ENCODE results near the gene B4GALT5. TPM values are rescaled to one million over a fixed set of nuclear protein-coding genes. Genes with fewer than 3 reads are reported as not detected.

Gene B4GALT5
- total RNA-seq, 1 experiment from 2014 or later: 92.5 TPM

DNA sequence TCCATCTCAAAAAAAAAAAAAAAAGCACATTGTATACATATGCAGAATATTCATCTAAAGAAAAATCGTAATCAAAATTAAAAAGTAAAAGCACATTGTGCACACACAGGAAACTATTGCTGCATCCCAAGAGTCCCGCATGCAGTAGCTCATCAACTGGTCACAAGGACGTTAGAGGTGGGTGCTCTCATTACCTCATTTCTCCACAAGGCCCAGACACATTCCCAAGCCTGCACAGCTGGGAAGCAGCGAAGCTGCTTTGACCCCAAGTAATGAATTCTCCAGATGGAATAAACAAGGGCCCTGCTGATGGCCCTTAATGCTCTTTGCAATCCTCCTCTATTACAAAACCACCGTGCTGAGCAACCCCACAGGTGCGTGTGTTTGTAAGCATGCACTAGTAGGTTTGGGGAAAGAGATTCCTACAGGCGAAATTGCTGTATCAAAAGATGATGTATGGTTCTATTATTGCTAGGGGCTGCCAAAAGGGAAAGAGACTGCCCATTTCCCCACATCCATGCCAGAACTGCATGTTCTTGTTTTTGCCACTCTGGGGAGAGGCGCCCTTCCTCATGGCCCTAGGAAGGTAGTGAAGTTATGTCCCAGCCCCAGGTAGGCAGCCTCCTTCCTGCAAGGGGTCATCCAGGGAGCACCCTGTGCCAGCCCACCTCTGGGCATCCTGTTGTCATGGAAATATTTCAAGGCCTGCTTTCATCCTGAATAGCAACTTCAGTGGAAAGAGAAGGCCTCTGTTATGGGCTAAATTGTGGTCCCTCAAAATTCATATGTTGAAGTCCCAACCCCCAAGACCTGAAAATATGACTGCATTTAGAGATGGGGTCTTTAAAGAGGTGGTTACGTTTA lies 111.1 kb downstream of the B4GALT5 start (continued):
- TF ChIP-seq, protein P1, sequence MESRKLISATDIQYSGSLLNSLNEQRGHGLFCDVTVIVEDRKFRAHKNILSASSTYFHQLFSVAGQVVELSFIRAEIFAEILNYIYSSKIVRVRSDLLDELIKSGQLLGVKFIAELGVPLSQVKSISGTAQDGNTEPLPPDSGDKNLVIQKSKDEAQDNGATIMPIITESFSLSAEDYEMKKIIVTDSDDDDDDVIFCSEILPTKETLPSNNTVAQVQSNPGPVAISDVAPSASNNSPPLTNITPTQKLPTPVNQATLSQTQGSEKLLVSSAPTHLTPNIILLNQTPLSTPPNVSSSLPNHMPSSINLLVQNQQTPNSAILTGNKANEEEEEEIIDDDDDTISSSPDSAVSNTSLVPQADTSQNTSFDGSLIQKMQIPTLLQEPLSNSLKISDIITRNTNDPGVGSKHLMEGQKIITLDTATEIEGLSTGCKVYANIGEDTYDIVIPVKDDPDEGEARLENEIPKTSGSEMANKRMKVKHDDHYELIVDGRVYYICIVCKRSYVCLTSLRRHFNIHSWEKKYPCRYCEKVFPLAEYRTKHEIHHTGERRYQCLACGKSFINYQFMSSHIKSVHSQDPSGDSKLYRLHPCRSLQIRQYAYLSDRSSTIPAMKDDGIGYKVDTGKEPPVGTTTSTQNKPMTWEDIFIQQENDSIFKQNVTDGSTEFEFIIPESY (IDR thresholded peaks at IDR 0.05; ENCODE audit: extremely low read depth, insufficient replicate concordance, low read length): no peak
- TF ChIP-seq EZH2 (IDR thresholded peaks at IDR 0.05) (no peak), CBX3 (IDR thresholded peaks at IDR 0.05; ENCODE audit: low read depth) (no peak), POLR2A (IDR thresholded peaks at IDR 0.05; ENCODE audit: borderline replicate concordance, extremely low read depth, insufficient read depth, insufficient read length) (no peak), SRF (IDR thresholded peaks at IDR 0.05; ENCODE audit: low read depth) (no peak), POLR2AphosphoS5 (IDR thresholded peaks at IDR 0.05; ENCODE audit: low read depth, low read length) (no peak)

DNA sequence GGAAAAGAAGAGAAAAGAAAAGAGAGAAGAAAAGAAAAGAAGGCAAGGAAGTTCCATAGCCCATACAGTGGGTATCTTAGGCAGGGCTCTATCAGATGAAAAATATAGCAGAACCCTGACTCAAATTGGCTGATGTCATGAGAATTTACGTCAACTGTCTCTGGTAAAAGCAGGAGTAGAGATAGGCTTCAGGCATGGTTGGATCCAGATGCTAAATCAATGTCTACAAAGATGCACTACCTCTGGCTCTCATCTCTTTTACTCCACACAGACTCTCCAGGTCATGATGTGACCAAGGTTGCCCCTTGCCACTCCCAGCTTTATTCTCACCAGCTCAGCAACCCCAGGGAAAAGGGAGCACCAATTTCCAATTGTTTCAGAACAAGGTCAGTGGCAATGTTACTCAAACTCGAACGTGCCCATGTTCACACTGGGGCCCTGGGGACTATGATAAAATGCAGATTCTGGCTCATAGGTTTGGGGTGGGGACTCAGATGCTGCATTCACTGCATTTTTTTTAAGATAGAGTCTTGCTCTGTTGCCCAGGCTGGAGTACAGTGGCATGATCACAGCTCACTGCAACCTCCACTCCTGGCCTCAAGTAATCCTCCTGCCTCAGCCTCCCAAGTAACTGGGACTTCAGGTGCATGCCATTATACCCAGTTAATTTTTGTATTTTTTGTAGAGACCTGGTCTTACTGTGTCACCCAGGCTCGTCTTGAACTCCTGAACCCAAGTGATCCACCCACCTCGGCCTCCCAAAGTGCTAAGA lies 112.3 kb downstream of the B4GALT5 start:
- DNase-seq (ENCODE audit: low read depth, low spot score): no peak
- BruUV-seq (replicated peaks): no TSS peak
- ATAC-seq: no peak
- RAD21 ChIA-PET (ENCODE audit: low non-redundant PET in 1 of 2, low total read pairs in 2 of 2, uncharacterized antibody in 2 of 2, unreplicated experiment in 2 of 2): no interaction called here
- intact Hi-C loops (cut with micrococcal nuclease): no loop called here
- peaks cover 8 to 11% of the 10 kb centered on the region in 2 experiments for H3K4me1 ChIP-seq (ENCODE audit: control insufficient read depth in 1 of 2, insufficient read depth in 2 of 2, low read length in 2 of 2)
- no peak overlapping the region for H3K9ac ChIP-seq (ENCODE audit: low read length)
- no peaks in the 10 kb centered on the region for H4K20me1 ChIP-seq (ENCODE audit: insufficient read depth)
- no peak overlapping the region for H2AFZ ChIP-seq (ENCODE audit: low read depth, low read length, poor library complexity, severe bottlenecking)
- no peaks in the 10 kb centered on the region for H3K27me3 ChIP-seq (ENCODE audit: insufficient read depth, low read length)
- H3K9me2 ChIP-seq (ENCODE audit: insufficient read depth): no peaks in the 10 kb centered on the region
- TF ChIP-seq EZH2 (IDR thresholded peaks at IDR 0.05) (no peak), EZH2phosphoT487 (IDR thresholded peaks at IDR 0.05; ENCODE audit: borderline replicate concordance) (no peak), FOSL1 (IDR thresholded peaks at IDR 0.05; ENCODE audit: low read depth) (no peak), EGR1 (IDR thresholded peaks at IDR 0.05; ENCODE audit: low read depth) (no peak), SIN3A (IDR thresholded peaks at IDR 0.05; ENCODE audit: low read depth) (no peak)
- TF ChIP-seq, protein P1 (IDR thresholded peaks at IDR 0.05; ENCODE audit: extremely low read depth, insufficient replicate concordance, low read length): no peak
- TF ChIP-seq, protein P2, sequence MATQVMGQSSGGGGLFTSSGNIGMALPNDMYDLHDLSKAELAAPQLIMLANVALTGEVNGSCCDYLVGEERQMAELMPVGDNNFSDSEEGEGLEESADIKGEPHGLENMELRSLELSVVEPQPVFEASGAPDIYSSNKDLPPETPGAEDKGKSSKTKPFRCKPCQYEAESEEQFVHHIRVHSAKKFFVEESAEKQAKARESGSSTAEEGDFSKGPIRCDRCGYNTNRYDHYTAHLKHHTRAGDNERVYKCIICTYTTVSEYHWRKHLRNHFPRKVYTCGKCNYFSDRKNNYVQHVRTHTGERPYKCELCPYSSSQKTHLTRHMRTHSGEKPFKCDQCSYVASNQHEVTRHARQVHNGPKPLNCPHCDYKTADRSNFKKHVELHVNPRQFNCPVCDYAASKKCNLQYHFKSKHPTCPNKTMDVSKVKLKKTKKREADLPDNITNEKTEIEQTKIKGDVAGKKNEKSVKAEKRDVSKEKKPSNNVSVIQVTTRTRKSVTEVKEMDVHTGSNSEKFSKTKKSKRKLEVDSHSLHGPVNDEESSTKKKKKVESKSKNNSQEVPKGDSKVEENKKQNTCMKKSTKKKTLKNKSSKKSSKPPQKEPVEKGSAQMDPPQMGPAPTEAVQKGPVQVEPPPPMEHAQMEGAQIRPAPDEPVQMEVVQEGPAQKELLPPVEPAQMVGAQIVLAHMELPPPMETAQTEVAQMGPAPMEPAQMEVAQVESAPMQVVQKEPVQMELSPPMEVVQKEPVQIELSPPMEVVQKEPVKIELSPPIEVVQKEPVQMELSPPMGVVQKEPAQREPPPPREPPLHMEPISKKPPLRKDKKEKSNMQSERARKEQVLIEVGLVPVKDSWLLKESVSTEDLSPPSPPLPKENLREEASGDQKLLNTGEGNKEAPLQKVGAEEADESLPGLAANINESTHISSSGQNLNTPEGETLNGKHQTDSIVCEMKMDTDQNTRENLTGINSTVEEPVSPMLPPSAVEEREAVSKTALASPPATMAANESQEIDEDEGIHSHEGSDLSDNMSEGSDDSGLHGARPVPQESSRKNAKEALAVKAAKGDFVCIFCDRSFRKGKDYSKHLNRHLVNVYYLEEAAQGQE (IDR thresholded peaks at IDR 0.05; ENCODE audit: low read depth): no peak
- H3K27ac ChIP-seq (ENCODE audit: low read depth, low read length): no peak overlapping the region
- H3K79me2 ChIP-seq (ENCODE audit: insufficient read depth, low read length): no peaks in the 10 kb centered on the region
- POLR2A ChIA-PET: no interaction called here
- no peaks in the 10 kb centered on the region for H3K36me3 ChIP-seq (ENCODE audit: control insufficient read depth in 1 of 2, insufficient read depth in 2 of 2, low read length in 2 of 2)
- H3K4me3 ChIP-seq (replicated peaks in 1 of 2; ENCODE audit: low read depth in 1 of 2, low read length in 2 of 2): no peak overlapping the region
- no peak overlapping the region for H3K4me2 ChIP-seq (ENCODE audit: low read length)
- CTCF ChIA-PET: interaction anchor here (0.8 to 1.9 kb wide), 2 partner anchors 9 to 60 kb away, joined by 4 read pairs; no protein-coding TSS in a partner anchor
- H3K9me3 ChIP-seq (ENCODE audit: control insufficient read depth in 1 of 2, insufficient read depth in 1 of 2, low read depth in 1 of 2, low read length in 2 of 2): no peaks in the 10 kb centered on the region
